ENCODE results near the gene CACNA1D.

DNA sequence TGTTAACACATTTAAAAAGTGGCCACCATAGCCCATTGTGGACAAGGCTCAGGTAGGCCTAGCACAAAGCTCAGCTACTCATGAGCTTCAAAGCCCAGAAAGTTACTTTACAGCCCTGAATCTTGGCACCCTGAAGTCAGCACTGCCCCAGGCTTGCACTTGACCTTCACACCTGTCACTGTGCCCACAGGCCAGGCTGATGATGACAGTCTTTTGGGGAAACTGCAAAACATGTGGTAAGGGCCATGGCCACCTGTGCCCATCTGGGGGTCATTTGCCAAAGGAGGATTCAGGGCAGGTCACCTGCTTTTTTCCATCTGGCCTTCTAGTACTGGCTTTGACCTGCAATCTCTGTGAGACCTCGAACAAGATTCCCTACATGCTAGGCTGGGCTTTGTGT lies 340.8 kb downstream of the CACNA1D start:
- TF ChIP-seq, protein P1, sequence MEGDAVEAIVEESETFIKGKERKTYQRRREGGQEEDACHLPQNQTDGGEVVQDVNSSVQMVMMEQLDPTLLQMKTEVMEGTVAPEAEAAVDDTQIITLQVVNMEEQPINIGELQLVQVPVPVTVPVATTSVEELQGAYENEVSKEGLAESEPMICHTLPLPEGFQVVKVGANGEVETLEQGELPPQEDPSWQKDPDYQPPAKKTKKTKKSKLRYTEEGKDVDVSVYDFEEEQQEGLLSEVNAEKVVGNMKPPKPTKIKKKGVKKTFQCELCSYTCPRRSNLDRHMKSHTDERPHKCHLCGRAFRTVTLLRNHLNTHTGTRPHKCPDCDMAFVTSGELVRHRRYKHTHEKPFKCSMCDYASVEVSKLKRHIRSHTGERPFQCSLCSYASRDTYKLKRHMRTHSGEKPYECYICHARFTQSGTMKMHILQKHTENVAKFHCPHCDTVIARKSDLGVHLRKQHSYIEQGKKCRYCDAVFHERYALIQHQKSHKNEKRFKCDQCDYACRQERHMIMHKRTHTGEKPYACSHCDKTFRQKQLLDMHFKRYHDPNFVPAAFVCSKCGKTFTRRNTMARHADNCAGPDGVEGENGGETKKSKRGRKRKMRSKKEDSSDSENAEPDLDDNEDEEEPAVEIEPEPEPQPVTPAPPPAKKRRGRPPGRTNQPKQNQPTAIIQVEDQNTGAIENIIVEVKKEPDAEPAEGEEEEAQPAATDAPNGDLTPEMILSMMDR (IDR thresholded peaks at IDR 0.05; ENCODE audit: extremely low read depth in 1 of 2, insufficient read depth in 1 of 2, low read depth in 1 of 2, low read length in 2 of 2): no peak
- TF ChIP-seq MAX (IDR thresholded peaks at IDR 0.05; ENCODE audit: insufficient read depth, insufficient read length) (no peak), EZH2 (IDR thresholded peaks at IDR 0.05; ENCODE audit: borderline replicate concordance, low read depth, low read length, severe bottlenecking) (no peak)
